ENCODE measurements around the gene BBS9.
"Not testable (repeated sequence)": the region's sequence is repeated elsewhere in the genome, so short reads cannot be mapped to it uniquely, and the experiment has no call there.

Gene BBS9

GRCh38 chr7:33287738-33288137, 158.4 kb downstream of the BBS9 start:
- no peak for DNase-seq

- no peak for DNase-seq
Measured at GRCh38 chr7:33298848-33299247, 169.5 kb downstream of the BBS9 start.

GRCh38 chr7:33299425-33299824, 170.1 kb downstream of the BBS9 start:
- no peak for DNase-seq

- DNase-seq, result no peak
Measured at GRCh38 chr7:33300131-33300530, 170.8 kb downstream of the BBS9 start.

GRCh38 chr7:33300742-33301141, 171.4 kb downstream of the BBS9 start:
- DNase-seq, result no peak

GRCh38 chr7:33303978-33304557, 174.7 kb downstream of the BBS9 start:
- DNase-seq, result not testable (repeated sequence)

GRCh38 chr7:33307205-33307604, 177.8 kb downstream of the BBS9 start:
- no peak for DNase-seq

GRCh38 chr7:33310546-33310945, 181.2 kb downstream of the BBS9 start:
- no peak for DNase-seq

GRCh38 chr7:33325754-33326484, 196.6 kb downstream of the BBS9 start:
- no peak for DNase-seq

- DNase-seq, result no peak
Measured at GRCh38 chr7:33326485-33326848, 197.1 kb downstream of the BBS9 start.

GRCh38 chr7:33327427-33327826, 198.1 kb downstream of the BBS9 start:
- DNase-seq, result no peak

- no peak for DNase-seq
Measured at GRCh38 chr7:33334349-33334748, 205.0 kb downstream of the BBS9 start.

- no peak for DNase-seq
Measured at GRCh38 chr7:33336820-33337219, 207.5 kb downstream of the BBS9 start.

GRCh38 chr7:33339074-33339790, 209.9 kb downstream of the BBS9 start:
- no peak for DNase-seq

GRCh38 chr7:33346055-33346454, 216.7 kb downstream of the BBS9 start:
- DNase-seq, result no peak

- DNase-seq, result no peak
Measured at GRCh38 chr7:33350577-33350976, 221.2 kb downstream of the BBS9 start.

GRCh38 chr7:33351709-33352108, 222.3 kb downstream of the BBS9 start:
- DNase-seq, result no peak

GRCh38 chr7:33354201-33354600, 224.8 kb downstream of the BBS9 start:
- DNase-seq, result no peak

- no peak for DNase-seq
Measured at GRCh38 chr7:33355386-33355785, 226.0 kb downstream of the BBS9 start.

- DNase-seq, result no peak
Measured at GRCh38 chr7:33356336-33356735, 227.0 kb downstream of the BBS9 start.

- DNase-seq, result no peak
Measured at GRCh38 chr7:33357846-33358245, 228.5 kb downstream of the BBS9 start.

GRCh38 chr7:33369888-33370287, 240.5 kb downstream of the BBS9 start:
- DNase-seq, result no peak

GRCh38 chr7:33373195-33373594, 243.8 kb downstream of the BBS9 start:
- DNase-seq, result no peak

- no peak for DNase-seq
Measured at GRCh38 chr7:33379891-33380525, 250.6 kb downstream of the BBS9 start.

Data from activated CD4-positive, CD25-positive, alpha-beta regulatory T cell (primary cell).